Stimulated activated CD8-positive, alpha-beta memory T cell treated with anti-CD3 and anti-CD28 coated beads, Interleukin-12 subunit alpha, Interleukin-12 subunit beta, amount 100 ng/mL, for 4 hours (primary cell): ENCODE results near the gene CDH4.
"Not testable (repeated sequence)": the region's sequence is repeated elsewhere in the genome, so short reads cannot be mapped to it uniquely, and the experiment has no call there.

Experiments
- DNase-seq: peaks from one replicate; pipeline ENCODE4 v3.0.0-alpha.2; 2020; ENCODE audit warnings: low read depth

Gene CDH4

GRCh38 chr20:61459705-61460104 is 207.6 kb downstream of the CDH4 start:
- DNase-seq: no peak

DNA sequence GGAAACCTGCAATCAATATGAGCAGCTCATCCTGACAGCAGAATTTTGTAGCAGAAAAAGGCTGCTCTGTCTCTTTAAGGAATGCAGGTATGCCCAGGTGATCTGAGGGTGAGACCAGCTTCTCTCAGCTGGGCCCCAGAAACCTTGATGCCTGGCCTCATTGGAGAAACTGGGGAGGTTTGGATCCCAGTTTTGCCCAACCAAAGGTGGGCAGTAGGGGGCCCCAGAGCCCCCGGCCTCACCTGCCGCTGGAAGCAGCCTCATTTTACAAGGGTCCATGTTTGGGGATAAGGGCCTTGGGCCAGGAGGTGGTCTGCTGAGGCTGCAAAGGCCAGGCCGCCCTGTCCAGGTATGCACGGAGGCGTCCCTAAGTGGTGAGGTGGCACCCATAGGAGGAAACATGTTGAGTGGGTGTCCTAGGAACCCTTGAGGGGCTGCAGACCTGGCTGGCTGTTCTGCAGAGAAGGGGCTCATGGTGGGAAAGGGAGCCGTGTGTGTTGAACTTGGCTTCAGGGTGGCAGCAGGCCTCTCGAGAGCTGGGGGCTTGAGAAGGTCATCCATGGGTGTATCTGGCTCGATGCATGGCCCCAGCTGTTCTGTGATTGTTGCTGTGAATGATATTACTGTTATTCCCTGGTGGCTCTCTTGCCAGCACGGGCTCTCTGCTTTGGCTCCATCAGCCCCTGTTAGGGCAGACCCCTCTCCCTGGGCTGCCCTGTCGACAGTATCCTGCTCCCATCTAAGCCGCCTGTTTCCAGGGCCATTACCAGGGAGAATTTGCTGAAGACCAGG is 208.4 kb downstream of the CDH4 start:
- no peak for DNase-seq

DNA sequence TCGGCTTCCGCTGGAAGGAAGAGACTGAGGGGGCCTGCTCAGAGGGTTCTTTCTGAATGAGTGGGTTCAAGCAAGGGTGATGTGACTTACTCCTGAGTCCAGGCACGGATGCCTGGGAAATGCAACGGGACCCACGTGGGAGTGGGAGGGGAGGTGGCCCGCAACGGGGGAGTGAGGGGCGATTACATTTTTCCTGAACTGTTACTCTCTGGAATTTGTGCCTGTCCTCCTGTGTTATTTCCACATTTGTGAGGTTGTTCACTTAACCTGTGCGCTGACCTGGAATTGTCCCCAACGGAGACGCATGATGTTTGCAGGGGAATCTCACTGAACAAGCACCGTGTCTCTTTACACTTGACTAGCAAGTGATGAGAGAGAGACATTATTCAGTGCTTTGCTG is 209.4 kb downstream of the CDH4 start:
- no peak for DNase-seq

DNA sequence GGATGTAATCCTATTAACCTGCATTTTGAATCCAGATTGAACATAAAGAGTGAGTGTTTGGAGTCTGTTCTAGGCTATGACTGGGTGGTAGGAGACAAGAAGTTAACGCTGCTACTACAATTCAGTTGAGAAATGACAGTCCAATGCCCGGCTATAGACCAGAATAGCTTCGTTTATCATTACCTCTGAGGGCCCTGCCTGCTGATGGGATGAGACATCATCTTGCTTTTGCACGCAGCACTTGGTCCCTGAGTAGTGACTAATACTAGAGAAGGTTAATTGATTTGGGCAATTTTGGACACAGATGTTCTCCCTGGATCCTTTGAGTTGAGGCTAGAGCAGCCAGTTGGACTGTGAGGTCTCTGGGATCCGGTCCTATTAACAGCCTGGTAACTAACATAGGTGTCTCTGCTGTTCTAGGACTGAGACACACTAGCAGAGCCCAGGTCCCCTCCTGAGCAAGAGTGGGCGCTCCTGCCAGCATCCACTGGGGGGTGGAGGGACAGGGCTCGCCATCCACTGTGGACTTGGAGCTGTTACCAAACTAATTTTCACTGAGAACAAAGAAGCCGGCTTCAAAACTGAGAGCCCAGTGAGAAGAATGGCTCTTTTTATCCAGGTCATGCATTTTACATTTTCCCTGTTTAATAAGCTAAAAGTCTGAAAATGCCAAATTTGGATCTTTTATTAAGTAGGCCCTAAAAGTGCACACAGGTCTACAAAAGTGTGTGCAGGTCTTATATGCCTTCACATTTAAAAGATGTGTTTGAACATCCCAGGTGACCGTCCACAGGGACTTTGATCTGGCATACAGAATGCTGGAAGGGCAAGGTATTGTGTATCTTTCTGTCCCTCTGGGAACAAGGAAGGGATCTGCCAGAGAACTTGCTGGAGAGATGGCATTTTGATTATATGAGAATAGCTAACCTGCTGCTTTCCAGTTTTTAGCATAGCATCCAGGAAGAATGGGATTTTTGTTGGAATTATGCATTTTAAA is 212.5 kb downstream of the CDH4 start:
- no peak for DNase-seq

DNA sequence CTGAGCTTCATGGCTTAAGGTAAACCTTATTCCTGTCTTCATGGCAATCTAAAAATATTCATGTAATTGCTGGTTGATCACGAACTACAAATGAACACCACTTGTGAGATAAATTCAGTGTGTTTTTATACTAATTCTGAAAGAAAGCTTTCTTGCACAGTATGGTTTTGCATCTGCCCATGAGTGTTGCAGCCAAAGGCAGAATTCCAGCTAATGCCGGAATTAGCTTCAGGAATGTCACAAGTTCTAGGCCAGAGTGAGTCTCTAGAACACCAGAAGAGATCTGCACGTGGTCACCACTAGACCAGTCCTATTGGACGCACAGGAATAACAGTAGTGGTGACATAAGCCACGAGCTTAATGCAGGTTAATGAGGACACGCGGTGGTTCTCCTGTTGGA is 223.7 kb downstream of the CDH4 start:
- no peak for DNase-seq

GRCh38 chr20:61476956-61477355 is 224.9 kb downstream of the CDH4 start:
- no peak for DNase-seq

DNA sequence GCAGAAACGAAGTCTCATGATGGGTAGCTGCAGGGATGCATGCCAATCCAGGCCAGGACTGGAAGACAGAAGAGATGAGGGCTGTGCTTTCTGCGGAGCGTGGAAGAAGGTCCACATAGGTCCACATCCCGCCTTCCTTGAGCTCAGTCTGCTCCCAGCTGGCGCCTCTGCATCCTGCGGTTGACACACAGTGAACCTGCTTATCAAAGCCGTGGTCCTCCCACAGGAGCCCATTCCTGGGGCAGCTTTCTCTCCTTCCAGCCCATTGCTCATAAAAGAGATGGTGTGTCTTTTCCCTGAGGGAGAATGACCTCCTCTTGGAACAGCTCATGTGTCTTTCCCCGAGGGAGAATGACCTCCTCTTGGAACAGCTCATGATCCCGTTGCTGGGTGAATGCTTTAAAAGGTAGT is 225.4 kb downstream of the CDH4 start:
- no peak for DNase-seq

DNA sequence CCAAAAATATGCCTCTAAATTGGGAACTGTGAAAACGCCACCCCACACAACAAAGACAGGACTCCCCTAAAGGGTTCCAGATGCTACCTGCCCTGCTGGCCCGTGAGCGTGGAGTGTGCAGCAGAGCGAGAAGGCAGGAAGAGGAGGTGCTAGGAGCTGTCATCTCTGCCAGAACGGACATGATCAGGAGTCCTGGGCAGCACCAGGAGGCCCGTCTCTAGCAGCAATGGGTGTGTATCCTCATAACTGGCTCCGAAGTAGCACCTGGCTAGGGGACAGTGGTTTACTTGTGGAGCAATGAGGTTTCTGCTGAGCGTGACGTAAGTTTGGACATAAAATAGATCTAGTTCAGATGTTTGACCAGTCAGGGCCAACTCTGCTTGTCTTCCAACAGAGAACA is 226.0 kb downstream of the CDH4 start:
- DNase-seq: no peak

DNA sequence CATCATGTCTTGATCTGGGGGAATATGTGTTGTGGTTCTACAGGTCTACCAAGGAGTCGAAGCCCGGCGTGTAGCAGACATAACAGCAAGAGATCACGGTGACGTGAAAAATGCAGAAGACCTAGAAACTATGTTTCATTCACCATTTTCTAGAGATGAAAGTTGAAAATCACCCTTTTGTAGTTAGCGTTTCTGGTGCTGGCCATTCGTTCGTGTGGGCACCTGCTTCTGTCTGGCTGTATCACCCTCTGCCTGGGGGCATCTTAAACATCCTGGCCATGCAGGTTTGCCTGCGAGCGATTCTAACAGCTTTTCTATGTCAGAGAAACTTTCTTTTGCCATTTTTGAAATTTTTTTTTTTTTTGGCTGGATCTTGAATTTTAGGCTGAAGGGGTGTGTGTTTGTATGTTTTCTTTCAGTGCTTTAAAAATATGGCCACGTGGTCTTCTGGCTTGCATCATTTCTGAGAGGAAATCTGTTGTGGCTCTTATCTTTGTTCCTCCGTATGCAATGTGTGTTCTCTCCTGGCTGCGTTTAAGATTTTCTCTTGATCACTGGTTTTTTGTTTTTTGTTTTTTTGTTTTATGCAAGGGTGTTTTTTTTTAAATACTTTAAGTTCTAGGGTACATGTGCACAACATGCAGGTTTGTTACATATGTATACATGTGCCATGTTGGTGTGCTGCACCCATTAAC is 226.7 kb downstream of the CDH4 start:
- DNase-seq: no peak

GRCh38 chr20:61479433-61479832 is 227.4 kb downstream of the CDH4 start:
- DNase-seq: not testable (repeated sequence)

DNA sequence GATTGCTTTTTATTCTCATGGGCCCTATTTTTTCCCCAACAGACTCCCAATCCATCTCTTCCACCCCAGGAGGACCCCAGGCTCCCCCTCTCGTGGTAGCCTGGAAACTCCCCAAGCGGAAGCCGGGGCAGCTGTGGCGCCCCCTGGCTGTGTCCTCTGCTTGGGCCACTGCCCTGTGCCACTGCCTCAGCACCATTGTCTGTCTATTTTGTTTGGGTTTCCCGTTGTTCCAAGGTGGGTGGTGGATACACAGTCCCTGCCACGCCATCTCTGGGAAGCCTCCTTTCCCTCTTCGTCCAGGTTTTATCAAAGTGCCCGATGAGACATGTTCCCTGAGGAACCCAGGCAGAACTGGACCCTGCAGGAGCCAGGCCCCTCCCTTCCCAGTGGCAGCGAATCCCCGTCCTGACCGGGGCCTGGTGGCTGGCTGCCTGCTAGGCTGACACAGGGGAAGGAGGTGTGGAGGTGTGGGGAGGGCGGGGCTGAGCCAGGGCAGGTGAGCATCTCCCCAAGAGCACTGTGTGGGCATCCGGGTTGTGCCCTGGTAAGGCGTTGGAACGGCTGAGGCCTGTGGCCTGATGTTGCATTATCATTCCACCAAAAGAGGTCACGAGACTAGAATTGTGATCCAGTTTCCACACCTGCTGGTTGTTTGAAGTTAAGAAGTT is 228.2 kb downstream of the CDH4 start:
- no peak for DNase-seq

- no peak for DNase-seq
Observed at GRCh38 chr20:61482056-61482887, 230.2 kb downstream of the CDH4 start.

GRCh38 chr20:61482901-61483300 is 230.8 kb downstream of the CDH4 start:
- no peak for DNase-seq

DNA sequence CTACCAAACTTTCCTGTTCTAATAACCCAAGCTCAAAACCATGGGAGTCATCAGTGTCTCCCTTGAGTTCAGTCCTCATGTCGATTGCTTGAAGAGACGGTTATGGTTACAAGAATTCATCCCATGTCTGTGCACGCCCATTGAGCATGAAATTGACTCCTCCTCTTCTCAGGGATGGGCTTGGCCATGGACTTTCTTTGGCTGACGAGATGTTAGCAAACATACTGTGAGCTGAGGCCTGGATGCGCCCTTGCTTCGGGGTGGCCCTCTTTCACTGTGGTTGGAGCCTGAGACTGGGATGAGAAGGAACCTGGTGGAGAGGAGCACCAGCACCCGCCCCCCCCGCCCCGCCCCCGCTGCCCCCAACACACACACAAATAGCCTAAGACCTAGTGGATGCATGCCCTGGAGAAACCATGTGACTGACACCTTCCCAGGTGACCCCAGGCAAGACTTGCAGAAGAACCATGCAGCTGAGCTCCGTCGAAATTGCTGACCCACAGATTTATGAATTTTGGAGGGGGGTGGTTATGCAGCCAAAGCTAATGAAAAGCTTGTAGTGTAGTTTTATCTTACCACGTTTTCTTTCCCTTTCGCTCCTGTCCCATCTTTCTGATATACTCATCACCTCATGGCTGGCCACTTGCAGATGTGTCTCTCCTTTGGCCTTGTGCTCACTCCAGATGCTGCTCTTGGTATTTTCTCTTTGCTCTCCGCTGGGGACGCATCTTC is 231.4 kb downstream of the CDH4 start:
- DNase-seq: no peak

DNA sequence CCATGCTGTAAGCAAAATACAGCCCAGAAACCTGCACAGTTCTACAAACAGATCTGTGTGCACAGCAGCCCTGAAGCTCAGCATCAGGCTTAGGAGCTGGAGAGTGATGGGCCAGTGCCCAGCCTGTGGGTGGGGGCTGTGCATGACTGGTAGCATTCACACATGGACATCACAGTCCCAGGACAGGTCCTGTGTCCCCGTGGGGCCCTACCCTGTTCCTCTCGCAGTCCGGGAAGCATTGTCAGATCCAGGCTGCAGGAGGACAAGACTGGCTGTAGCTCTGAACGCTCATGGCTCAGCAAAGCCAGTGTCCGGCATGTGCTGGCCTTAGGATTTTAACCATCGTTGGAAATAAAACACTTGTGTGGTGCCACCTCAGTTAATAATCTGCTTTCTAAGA is 234.1 kb downstream of the CDH4 start:
- DNase-seq: no peak

DNA sequence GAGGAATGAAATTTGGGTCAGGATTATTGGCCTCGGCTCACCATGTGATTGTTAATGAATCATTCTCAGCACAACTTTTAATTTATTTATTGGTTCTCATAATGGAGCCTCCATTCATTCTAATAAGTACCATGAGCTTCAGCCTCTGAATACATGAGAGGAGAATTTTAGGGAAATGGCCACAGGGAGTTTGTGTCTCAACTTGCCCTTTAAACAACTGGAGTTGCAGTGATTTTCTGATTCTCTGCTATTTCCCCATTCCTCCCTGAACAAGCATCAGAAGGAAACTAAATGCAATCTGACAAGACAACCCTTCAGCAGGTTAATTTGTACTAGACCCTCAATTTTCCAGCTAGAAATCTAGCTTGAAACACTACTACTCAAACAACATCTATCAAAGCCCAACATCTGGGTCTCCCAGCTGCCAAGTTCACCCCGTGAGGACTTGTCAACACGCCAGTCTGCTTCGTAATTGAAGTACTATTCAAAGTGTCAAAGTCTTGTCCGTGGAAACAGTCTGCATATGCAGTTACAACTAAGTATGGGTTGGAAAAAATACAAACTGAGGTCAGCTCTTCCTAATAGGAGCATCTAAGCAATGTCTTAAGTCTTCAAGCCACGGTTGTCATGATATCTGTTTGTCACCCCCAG is 235.4 kb downstream of the CDH4 start:
- DNase-seq: no peak

GRCh38 chr20:61487997-61488371 is 235.9 kb downstream of the CDH4 start:
- no peak for DNase-seq

DNA sequence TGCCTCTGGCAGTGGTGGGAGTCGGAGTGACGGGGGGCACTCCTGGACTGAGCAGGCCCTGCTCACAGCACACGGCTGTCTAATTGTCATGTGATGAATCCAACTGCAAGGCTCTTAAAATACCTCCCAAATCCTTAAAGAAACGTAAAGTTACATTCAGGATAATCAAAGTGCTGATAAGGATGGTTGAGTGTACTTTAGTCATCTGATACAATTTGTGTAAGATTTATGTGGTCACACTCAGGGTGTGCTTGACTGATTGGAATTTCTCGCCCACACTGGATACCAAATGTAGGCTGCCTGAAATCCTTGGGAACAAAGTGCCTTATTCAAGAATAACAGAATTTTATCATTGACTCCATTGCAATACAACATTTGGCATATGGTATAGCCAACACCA is 238.7 kb downstream of the CDH4 start:
- no peak for DNase-seq

- no peak for DNase-seq
Observed at GRCh38 chr20:61492065-61492464, 240.0 kb downstream of the CDH4 start.

- no peak for DNase-seq
Observed at GRCh38 chr20:61493798-61494305, 241.8 kb downstream of the CDH4 start.
